Activated CD8-positive, alpha-beta memory T cell treated with anti-CD3 and anti-CD28 coated beads, Interleukin-2, amount 50 U/mL, for 24 hours (primary cell): ENCODE measurements around the gene SLC6A9.

Experiments used
- DNase-seq: peaks from one replicate; pipeline ENCODE4 v3.0.0-alpha.2; 2020; ENCODE audit errors: extremely low read depth

SLC6A9 gene

DNA sequence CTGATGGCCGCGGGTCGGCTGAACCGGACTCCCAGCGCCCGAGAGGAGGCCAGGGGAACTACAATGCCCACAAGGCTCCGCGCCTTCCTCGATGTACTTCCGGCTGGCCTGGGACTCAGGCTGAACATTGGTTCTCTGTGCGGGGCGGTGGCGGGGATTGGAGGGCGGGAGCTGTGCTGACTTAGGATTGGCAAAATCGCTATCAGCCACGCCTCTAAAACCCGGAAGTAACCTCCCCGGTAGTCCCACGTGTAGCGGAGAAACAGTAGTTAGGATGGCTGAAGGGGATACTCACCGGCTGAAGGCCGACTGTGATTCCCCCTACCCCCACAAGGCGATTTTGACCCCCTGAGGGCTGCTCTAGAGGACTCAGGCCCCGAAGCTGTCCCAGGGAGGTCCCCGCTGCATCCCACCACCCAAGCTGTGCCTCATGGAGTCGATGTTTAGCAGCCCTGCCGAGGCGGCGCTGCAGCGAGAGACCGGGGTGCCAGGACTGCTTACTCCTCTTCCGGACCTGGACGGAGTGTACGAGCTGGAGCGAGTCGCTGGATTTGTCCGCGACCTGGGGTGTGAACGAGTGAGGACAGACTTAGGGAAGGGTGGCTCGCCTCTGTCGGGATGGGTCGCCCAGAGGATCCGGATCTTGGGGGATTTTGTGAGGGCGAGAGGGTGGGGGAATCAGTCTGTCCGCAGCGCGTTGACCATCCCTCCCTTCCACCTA lies 61.4 kb downstream of the SLC6A9 start, which contains the start of gene DPH2:
DPH2 (plus strand) TSS at position 265 of the 721 bp plus-strand sequence; CDS start at position 431, 166 bp downstream.
- peak; percentile 95 for DNase-seq

DNA sequence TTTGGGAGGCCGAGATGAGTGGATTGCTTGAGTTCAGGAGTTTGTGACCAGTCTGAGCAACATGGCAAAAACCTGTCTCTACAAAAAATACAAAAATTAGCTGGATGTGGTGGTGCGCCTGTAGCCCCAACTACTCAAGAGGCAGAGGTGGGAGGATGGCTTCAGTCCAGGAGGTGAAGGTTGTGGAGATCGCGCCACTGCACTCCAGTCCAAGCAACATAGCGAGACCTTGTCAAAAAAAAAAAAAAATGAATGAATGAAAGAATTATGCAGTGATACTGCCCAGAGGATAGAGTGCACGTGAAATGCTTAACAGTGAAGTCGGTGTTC lies 61.9 kb downstream of the SLC6A9 start:
- no peak for DNase-seq

DNA sequence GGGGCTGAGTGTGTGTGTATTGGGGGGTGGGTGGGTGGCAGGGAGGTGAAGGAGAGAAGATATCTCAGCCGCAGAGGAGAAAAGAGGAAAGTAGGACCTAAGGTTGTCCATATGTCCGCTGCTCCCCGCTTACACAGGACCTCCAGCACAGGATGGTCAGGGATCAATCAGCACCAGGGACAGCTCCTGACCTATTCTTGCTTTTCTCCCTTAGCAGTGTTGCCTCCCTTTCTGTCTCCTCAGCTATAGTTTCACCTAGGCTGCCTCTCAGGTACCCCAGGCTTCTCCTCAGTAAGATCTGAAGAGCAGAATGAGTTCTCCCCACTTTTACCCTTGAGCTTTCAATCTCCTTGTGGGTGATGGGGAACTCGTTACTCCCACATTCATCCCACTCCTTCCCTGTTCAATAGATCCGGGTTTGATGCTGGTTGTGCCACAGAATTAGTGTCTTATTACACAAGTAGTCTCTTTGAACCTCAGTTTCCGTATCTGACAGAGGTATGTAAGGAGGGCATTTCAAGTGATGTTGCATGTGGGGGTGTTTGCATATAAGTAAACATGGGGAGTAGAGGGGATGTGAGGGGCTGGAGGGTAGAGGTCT lies 62.8 kb downstream of the SLC6A9 start:
- DNase-seq = no peak

DNA sequence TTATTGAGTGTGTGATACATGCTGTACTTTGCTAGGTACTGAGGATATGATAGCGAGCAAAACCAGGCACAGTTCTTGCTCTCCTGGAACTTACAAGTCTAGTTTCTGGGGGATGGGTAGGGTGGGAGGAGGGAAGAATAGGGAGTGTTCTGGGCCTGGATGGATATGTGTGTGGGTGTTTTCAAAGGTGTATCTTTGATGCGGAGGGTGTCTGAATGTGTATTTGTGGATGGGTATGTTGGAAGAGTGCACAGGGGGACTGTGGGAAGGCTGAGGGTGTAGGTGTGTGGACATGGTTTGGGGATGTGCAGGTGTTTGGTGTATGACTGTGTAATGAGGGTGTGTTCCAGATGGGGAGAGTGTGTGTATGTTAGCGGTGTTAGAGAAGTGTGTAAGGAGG lies 65.9 kb downstream of the SLC6A9 start:
- DNase-seq = no peak

DNA sequence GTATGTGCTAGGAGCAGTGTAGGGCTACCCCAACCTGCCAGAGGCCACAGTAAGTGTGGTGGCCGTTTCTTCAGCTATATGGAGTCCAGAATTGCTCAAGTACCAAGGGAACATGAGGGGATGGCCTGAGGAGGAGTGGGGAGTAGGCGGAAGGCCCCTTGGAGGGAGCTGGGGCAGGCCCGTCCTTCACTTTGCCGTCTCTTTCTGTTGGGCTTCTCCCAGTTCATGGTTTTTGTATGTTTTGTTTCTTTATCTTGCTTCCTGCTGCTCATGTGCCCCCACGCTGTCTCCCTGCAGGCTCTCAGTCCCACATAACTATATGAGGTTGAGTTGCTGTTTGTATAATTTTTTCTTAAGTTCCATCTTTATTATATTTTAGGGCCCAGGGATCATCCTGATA lies 67.4 kb downstream of the SLC6A9 start:
- no peak for DNase-seq

- DNase-seq = no peak
These were observed 68.3 kb downstream of the SLC6A9 start for GRCh38 chr1:43963006-43963405.

DNA sequence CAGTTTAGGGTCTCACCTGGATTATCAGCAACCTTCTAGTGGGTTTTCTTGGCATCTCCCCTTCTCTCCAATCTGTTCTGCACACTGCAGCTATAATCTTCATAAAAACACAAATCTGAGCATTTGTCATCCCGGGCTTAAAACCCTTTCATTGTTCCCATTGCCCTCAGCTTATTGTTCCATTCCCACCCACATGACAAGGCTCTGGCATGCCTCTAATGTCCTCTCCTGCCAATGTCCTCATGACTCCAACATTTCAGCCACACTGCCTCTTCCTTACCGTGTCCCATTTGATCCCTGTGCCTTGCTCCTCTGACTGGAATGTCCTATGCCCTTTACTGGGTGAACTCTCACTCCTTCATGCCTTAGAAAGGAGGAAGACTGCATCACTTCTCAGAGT lies 68.9 kb downstream of the SLC6A9 start:
- no peak for DNase-seq

- DNase-seq = no peak
These were observed 69.6 kb downstream of the SLC6A9 start for GRCh38 chr1:43961692-43962091.

DNA sequence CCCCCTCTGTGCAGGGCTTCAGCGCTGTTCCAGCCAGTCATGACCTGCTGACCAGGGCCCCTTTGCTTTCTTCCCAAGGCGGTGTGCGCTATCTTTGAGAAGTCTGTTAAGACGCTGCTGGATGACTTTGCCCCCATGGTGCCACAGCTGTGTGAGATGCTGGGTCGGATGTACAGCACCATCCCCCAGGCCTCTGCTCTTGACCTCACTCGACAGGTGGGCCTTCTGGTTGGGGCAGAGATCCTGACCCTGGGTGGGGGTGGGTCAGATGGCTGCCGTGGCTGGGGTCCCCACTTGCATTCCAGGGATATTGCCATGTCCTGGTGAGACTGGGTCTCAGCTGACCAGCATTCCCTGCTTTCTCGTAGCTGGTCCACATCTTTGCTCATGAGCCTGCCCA lies 70.5 kb downstream of the SLC6A9 start:
- DNase-seq = no peak

DNA sequence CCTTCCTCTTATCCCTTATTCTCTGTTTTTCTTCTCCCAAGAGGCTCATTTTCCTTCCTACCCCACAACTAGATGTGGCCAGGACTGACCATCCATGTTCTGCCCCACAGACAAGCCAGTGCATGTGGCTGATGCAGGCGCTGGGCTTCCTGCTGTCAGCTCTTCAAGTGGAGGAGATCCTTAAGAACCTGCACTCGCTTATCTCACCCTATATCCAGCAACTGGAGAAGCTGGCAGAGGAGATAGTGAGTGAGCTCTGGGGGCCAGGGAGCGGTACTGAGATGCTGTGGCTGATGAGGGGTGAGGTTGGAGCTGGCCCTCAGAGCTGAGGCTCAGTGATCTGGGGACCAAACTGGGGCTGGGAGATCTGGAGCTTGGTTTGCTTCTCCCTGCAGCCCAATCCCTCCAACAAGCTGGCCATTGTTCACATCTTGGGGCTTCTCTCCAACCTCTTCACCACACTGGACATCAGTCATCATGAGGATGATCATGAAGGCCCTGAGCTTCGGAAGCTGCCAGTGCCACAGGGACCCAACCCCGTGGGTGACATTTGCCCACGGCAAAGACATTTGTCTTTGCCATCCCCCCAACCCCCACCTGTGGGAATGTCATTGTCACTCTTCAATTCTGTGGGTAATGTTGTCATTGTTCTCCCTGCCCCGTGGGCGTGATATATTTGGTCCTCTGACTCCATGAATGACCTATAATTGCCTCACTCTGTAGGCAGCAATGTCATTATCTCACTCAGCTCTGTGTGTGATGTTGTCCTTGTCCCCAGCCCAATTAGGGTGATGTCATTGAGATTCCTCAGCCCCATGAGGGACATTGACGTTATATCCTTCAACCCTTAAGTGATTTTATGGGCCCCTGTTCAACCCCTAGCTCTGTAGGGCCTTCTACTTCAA lies 72.7 kb downstream of the SLC6A9 start:
- DNase-seq = no peak

GRCh38 chr1:43957407-43958040 lies 73.7 kb downstream of the SLC6A9 start:
- DNase-seq = no peak

GRCh38 chr1:43956234-43956633 lies 75.0 kb downstream of the SLC6A9 start:
- no peak for DNase-seq

- DNase-seq = no peak
These were observed 77.2 kb downstream of the SLC6A9 start for GRCh38 chr1:43954036-43954435.

GRCh38 chr1:43953361-43953760 lies 77.9 kb downstream of the SLC6A9 start:
- DNase-seq = no peak

GRCh38 chr1:43952731-43953346 lies 78.4 kb downstream of the SLC6A9 start:
- DNase-seq = no peak

- DNase-seq = no peak
These were observed 80.0 kb downstream of the SLC6A9 start for GRCh38 chr1:43951021-43951985.

- DNase-seq = no peak
These were observed 81.6 kb downstream of the SLC6A9 start for GRCh38 chr1:43949678-43950077.

- no peak for DNase-seq
These were observed 83.3 kb downstream of the SLC6A9 start for GRCh38 chr1:43947874-43948437.

- no peak for DNase-seq
These were observed 84.0 kb downstream of the SLC6A9 start for GRCh38 chr1:43947061-43947873.
